Gastroesophageal sphincter (tissue), 4 donors: ENCODE measurements around the gene FAM241B. TPM values are rescaled to one million over a fixed set of nuclear protein-coding genes. Genes with fewer than 3 reads are reported as not detected.

Experiments used
- ATAC-seq: fragments of 150-250 bp; one replicate; pipeline ENCODE4 v1.9.1; 2016; ENCODE audit warnings: mild to moderate bottlenecking, moderate library complexity
- H3K27ac ChIP-seq, 4 donors: fragments of 200-600 bp; sonication (generic) in 3 of 4; 1 replicate in 3 of 4; 2 replicates in 1 of 4; pipeline ENCODE4 v1.5.1; 2016 to 2019
- H3K27me3 ChIP-seq: fragments of 200-600 bp; sonication (generic); one replicate; pipeline ENCODE4 v1.5.1; 2019
- H3K36me3 ChIP-seq, 2 donors: fragments of 200-600 bp; sonication (generic); one replicate each; pipeline ENCODE4 v1.5.1; 2019; ENCODE audit warnings: control low read depth in 1 of 2
- H3K4me1 ChIP-seq, 3 donors: fragments of 200-600 bp; sonication (generic); 1 replicate in 2 of 3; 2 replicates in 1 of 3; pipeline ENCODE4 v1.5.1; 2016 to 2019; ENCODE audit warnings: control low read depth in 2 of 3
- H3K4me3 ChIP-seq, 2 donors: fragments of 200-600 bp; sonication (generic); one replicate each; pipeline ENCODE4 v1.5.1; 2019; ENCODE audit warnings: mild to moderate bottlenecking in 1 of 2, moderate library complexity in 1 of 2
- H3K9me3 ChIP-seq, 3 donors: fragments of 200-600 bp; sonication (generic); one replicate each; pipeline ENCODE4 v1.5.1; 2017 to 2019; ENCODE audit warnings: control low read depth in 2 of 3
- CTCF ChIP-seq, 4 experiments: fragments of 200-600 bp in 2 of 4; fragments of 450-650 bp in 2 of 4; sonication (generic) in 1 of 4; IDR thresholded peaks; one replicate each; pipeline ENCODE4 v1.5.1; 2017 to 2019; ENCODE audit warnings: antibody characterized with exemption in 4 of 4, mild to moderate bottlenecking in 2 of 4, moderate library complexity in 2 of 4
- EP300 ChIP-seq: sonication (generic); formaldehyde crosslinking; IDR thresholded peaks from one replicate; pipeline ENCODE4 v1.6.1; 2017; ENCODE audit warnings: antibody characterized with exemption, mild to moderate bottlenecking
- POLR2A ChIP-seq, 2 donors: fragments of 450-650 bp; IDR thresholded peaks; one replicate each; pipeline ENCODE4 v1.6.1; 2017; ENCODE audit warnings: antibody characterized with exemption in 2 of 2, mild to moderate bottlenecking in 2 of 2, moderate library complexity in 1 of 2
- POLR2AphosphoS5 ChIP-seq: sonication (generic); formaldehyde crosslinking; IDR thresholded peaks from one replicate; pipeline ENCODE4 v1.6.1; 2017; ENCODE audit warnings: antibody characterized with exemption
- WGBS, 2 donors: methylation state at CpG; one replicate each; pipeline ENCODE4 v1.1.5; 2018; ENCODE audit warnings: low coverage in 1 of 2; 5-methylcytosine and 5-hydroxymethylcytosine counted together
- total RNA-seq, 4 donors: library from RNA; depleted of rRNA; stranded (reverse); fragments of >200 nt; gene quantifications; one replicate each; pipeline ENCODE4 v1.1.0, GENCODE V29; 2016

FAM241B gene
- total RNA-seq, 4 donors from 2014 or later, result 0.81 to 7.9 (median 5.9) TPM

DNA sequence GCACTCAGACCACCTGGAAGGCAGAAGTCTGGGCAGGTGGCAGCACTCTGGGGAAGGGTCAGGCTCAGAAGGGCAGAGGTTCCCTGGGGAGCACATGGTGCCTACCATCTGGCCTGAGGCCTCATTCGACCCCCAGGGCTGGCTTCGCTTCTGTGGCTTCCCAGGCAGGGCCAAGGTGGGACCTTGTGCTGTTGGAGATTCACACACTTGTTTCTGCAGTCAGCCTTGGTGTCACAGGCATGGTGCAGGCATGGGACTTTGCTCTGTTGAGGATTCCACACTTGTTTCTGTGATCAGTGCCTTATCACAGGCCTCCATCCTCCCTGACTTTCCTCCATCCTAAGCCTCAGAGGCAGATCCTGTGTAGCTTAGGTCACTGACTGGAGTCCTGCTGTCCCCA lies 11.3 kb upstream of the FAM241B start:
- H3K4me3 ChIP-seq, result no peak overlapping the region
- H3K36me3 ChIP-seq, result no peaks in the 10 kb centered on the region
- H3K4me1 ChIP-seq, result no peaks in the 10 kb centered on the region
- TF ChIP-seq POLR2A (IDR thresholded peaks at IDR 0.05), result no peak
- TF ChIP-seq CTCF (IDR thresholded peaks at IDR 0.05), result no peak
- TF ChIP-seq EP300, result no peak
- H3K27me3 ChIP-seq, result peaks cover 9% of the 10 kb centered on the region
- no peak overlapping the region for H3K27ac ChIP-seq
- H3K9me3 ChIP-seq, result no peaks in the 10 kb centered on the region
- no CpG with 5 or more reads among the region's 2 CpGs for WGBS, 2 donors
- no peak for ATAC-seq

DNA sequence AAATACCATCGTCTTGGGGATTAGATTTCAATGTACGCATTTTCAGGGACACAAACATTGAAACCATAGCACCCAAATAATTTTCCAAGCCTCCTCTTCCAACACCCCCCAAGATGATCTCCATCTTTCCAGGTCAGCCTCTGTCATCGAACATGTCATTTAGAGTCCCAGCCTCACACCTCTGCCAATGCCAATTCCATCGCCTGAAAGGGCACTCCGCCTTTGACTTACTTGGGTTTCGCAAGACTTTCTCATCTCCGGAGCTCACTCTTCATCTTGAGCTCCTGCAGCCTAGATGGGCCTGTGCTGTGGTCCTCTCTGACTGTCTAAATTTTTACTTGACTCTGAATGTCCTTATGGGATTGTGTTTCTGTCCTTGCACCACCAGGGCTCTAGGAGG lies 10.4 kb upstream of the FAM241B start:
- peaks cover 0 to 4% (median 0%) of the 10 kb centered on the region in 3 donors for H3K9me3 ChIP-seq
- WGBS, 2 donors, result 86 to 92% methylated on average over 6 to 7 of the region's 7 CpGs
- peaks cover 9% of the 10 kb centered on the region for H3K27me3 ChIP-seq
- TF ChIP-seq CTCF (IDR thresholded peaks at IDR 0.05) (no peak), POLR2A (IDR thresholded peaks at IDR 0.05) (no peak), POLR2AphosphoS5 (no peak), EP300 (no peak)
- no peak for ATAC-seq
- no peaks in the 10 kb centered on the region for H3K36me3 ChIP-seq
- no peaks in the 10 kb centered on the region for H3K4me1 ChIP-seq
- H3K4me3 ChIP-seq, result no peak overlapping the region
- H3K27ac ChIP-seq, result no peak overlapping the region

DNA sequence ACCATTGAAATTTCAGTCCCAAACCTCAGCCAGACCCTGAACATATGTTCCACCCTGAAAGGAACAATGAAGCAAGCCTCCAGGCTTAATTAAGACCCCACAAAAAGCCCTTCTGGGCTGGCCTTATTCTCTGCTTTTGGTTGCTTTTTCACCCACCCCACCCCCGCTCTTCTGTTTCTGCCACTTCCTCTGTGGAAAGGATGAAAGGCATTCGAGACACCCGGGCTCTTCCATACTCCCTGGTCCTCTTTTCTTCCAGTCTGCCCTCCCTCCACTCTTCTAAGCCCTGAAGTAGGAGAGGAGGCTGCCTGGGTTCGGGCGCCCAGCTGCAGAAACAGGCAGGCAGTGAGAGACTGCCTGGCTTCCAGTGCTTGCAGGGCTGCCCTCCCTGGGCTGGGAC lies 9.4 kb upstream of the FAM241B start:
- WGBS, 2 donors, result 27 to 60% methylated on average over 1 to 2 of the region's 5 CpGs
- Histone ChIP-seq H3K27ac (no peak overlapping the region), H3K9me3 (peaks cover 0 to 4% (median 0%) of the 10 kb centered on the region in 3 donors), H3K4me1 (no peaks in the 10 kb centered on the region), H3K27me3 (peaks cover 9% of the 10 kb centered on the region), H3K36me3 (no peaks in the 10 kb centered on the region), H3K4me3 (no peak overlapping the region)
- TF ChIP-seq CTCF (IDR thresholded peaks at IDR 0.05) (no peak), POLR2AphosphoS5 (no peak)
- no peak for ATAC-seq

DNA sequence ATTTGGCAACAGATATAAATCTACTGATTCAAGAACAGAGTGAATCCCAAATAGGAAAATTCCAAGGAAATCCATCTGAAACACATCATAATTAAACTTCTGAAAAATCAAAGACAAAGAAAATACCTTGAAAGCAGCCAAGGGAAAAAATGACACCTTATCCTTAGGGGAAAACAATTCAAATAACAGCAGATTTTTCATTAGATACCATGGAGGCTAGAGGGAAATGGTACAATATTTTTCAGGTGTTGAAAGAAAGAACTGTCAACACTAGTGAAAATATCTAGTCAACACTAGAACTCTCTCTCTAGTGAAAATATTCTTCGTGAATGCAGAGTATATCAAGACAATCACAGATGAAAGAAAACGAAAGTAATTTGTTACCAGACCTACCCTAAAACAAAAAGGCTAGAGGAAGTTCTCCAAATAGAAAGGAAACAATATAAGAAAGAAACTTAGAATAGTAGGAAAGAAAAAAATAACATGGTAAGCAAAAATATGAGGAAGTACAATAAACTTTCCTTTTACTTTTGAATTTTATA lies 5.7 kb upstream of the FAM241B start:
- H3K4me3 ChIP-seq, result no peak overlapping the region
- no peak for ATAC-seq
- WGBS, 2 donors, result 36 to 76% methylated on average over 2 of the region's 2 CpGs

More for the DNA sequence above, 5.7 kb upstream of the FAM241B start:
- Histone ChIP-seq H3K27ac (no peak overlapping the region), H3K36me3 (no peaks in the 10 kb centered on the region), H3K27me3 (peaks cover 9% of the 10 kb centered on the region), H3K9me3 (peaks cover 0 to 4% (median 0%) of the 10 kb centered on the region in 3 donors), H3K4me1 (peaks cover 0 to under 1% (median 0%) of the 10 kb centered on the region in 3 donors)
- TF ChIP-seq POLR2AphosphoS5, result no peak
- TF ChIP-seq POLR2A (IDR thresholded peaks at IDR 0.05), result no peak
- no peak for TF ChIP-seq CTCF (IDR thresholded peaks at IDR 0.05)
- no peak for TF ChIP-seq EP300
